HL-60/S4 treated with phorbol 12-myristate 13-acetate at 8.2 ng/mL for 4 days and 3 days (cell line): ENCODE measurements around the gene SPATC1L.
"Not testable (repeated sequence)": the region's sequence is repeated elsewhere in the genome, so short reads cannot be mapped to it uniquely, and the experiment has no call there.

Experiments used
- in situ Hi-C: fragments of 300-500 bp; cut with MboI; formaldehyde crosslinking; loops from 2 replicates; pipeline ENCODE4 v1.15.0; 2022; ENCODE audit warnings: low sequenced_read_pairs

Gene SPATC1L

GRCh38 chr21:46183910-46184624 is at the start of gene SPATC1L:
Gene SPATC1L, minus strand, starts transcription at chr21:46184459. Its CDS starts 1,643 bp downstream, at chr21:46182816.
- in situ Hi-C loops: no loop called here

GRCh38 chr21:46229923-46230260 is 45.6 kb upstream of the SPATC1L start:
- in situ Hi-C loops: no loop called here

- in situ Hi-C loops: no loop called here
These were observed 45.1 kb upstream of the SPATC1L start for GRCh38 chr21:46229133-46229922.

- in situ Hi-C loops: no loop called here
These were observed 44.2 kb upstream of the SPATC1L start, which contains the start of gene LSS for GRCh38 chr21:46228345-46229051. Gene LSS, minus strand, starts transcription at chr21:46228774. Its CDS starts 29 bp downstream, at chr21:46228745.

GRCh38 chr21:46227811-46228344 is 43.6 kb upstream of the SPATC1L start:
- in situ Hi-C loops: no loop called here

- in situ Hi-C loops: no loop called here
These were observed 42.8 kb upstream of the SPATC1L start for GRCh38 chr21:46226920-46227599.

- in situ Hi-C loops: no loop called here
These were observed 41.9 kb upstream of the SPATC1L start for GRCh38 chr21:46226146-46226545.

GRCh38 chr21:46223661-46224060 is 39.4 kb upstream of the SPATC1L start:
- in situ Hi-C loops: not testable (repeated sequence)

- in situ Hi-C loops: no loop called here
These were observed 39.0 kb upstream of the SPATC1L start for GRCh38 chr21:46223217-46223616.

GRCh38 chr21:46222436-46223116 is 38.3 kb upstream of the SPATC1L start:
- in situ Hi-C loops: no loop called here

- in situ Hi-C loops: no loop called here
These were observed 37.6 kb upstream of the SPATC1L start for GRCh38 chr21:46221664-46222435.

GRCh38 chr21:46220847-46221246 is 36.6 kb upstream of the SPATC1L start:
- in situ Hi-C loops: no loop called here

- in situ Hi-C loops: no loop called here
These were observed 36.1 kb upstream of the SPATC1L start for GRCh38 chr21:46220275-46220810.

GRCh38 chr21:46219591-46220239 is 35.5 kb upstream of the SPATC1L start:
- in situ Hi-C loops: no loop called here

GRCh38 chr21:46218906-46219590 is 34.8 kb upstream of the SPATC1L start:
- in situ Hi-C loops: no loop called here

GRCh38 chr21:46217511-46218196 is 33.4 kb upstream of the SPATC1L start:
- in situ Hi-C loops: no loop called here

- in situ Hi-C loops: no loop called here
These were observed 32.0 kb upstream of the SPATC1L start for GRCh38 chr21:46216132-46216747.
